Neural cell (in vitro differentiated cells): Measurements from ENCODE around the gene AFAP1.

Experiments used
- CTCF ChIP-seq: fragments of 450-650 bp; IDR thresholded peaks from 2 replicates; pipeline ENCODE4 v1.5.1; 2014; ENCODE audit warnings: antibody characterized with exemption, mild to moderate bottlenecking, moderate library complexity; ENCODE audit not compliant: poor library complexity, severe bottlenecking
- EP300 ChIP-seq: fragments of 450-650 bp; conservative IDR thresholded peaks from 2 replicates; pipeline ENCODE4 v1.6.1; 2014; ENCODE audit warnings: antibody characterized with exemption, mild to moderate bottlenecking, moderate library complexity; ENCODE audit not compliant: poor library complexity, severe bottlenecking
- REST ChIP-seq: IDR thresholded peaks from 2 replicates; pipeline ENCODE4 v1.6.1; 2012; ENCODE audit warnings: borderline replicate concordance

GRCh38 chr4:7723625-7724024 is 216.0 kb downstream of the AFAP1 start:
- TF ChIP-seq REST (no peak), EP300 (no peak), CTCF (no peak)
